Stimulated activated naive CD4-positive, alpha-beta T cell (primary cell): ENCODE results near the gene SLC16A8.

Experiments used
- DNase-seq, 6 experiments: peaks; one replicate each; lab custom pipeline; 2025; lab: John Stamatoyannopoulos, UW

Gene SLC16A8

DNA sequence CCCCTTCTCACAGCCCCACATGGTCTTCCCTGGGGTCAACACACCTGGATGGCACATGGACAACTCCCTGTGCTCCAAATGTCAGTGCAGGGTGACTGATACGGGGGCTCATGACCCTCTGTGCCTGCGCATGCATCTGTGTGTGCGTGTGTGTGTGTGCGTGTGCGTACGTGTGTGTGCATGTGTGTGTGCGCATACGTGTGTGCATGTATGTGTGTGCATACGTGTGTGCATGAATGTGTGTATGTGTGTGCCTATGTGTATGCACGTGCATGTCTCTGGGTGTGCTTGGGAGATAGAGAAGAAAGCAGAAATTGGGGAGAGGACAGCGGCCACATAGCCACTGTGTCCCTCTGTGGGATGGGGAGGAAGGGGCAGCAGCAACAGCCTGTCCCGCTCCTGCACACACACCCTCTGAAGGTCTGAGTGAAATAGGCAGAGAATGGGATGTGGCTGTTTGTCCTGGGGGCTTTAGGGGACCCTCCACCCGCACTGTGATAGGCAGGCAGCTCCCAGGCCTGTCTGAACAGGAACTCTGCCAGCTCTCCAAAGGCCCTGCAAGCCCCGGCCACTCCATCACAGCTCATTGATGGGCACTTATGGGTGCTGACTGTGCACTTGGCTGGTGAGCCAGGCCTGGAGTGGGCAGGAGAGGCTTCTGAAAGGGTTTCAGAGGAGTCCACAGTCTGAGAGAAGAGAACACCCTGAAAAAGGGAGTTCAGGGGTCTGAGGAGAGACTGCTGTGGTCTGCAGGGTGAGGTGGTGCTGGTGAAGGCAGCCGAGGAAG is 55.4 kb downstream of the SLC16A8 start:
- no peak for DNase-seq
